Subcutaneous adipose tissue (tissue), 4 donors: Measurements from ENCODE around the gene EGFL7. TPM values are rescaled to one million over a fixed set of nuclear protein-coding genes. Genes with fewer than 3 reads are reported as not detected.

Source experiments
- total RNA-seq, 4 donors: library from RNA; depleted of rRNA; stranded (reverse); fragments of >200 nt; gene quantifications; one replicate each; pipeline ENCODE4 v1.1.0, GENCODE V29; 2016
- TF ChIP-seq, protein P1 (sequence below): fragments of 450-650 bp; IDR thresholded peaks from one replicate; pipeline ENCODE4 v1.5.1; 2016; ENCODE audit warnings: low read depth, mild to moderate bottlenecking, control low read depth, antibody characterized with exemption, moderate library complexity

Gene EGFL7
- total RNA-seq, 4 donors from 2014 or later: 47.6 to 161 (median 102) TPM

DNA sequence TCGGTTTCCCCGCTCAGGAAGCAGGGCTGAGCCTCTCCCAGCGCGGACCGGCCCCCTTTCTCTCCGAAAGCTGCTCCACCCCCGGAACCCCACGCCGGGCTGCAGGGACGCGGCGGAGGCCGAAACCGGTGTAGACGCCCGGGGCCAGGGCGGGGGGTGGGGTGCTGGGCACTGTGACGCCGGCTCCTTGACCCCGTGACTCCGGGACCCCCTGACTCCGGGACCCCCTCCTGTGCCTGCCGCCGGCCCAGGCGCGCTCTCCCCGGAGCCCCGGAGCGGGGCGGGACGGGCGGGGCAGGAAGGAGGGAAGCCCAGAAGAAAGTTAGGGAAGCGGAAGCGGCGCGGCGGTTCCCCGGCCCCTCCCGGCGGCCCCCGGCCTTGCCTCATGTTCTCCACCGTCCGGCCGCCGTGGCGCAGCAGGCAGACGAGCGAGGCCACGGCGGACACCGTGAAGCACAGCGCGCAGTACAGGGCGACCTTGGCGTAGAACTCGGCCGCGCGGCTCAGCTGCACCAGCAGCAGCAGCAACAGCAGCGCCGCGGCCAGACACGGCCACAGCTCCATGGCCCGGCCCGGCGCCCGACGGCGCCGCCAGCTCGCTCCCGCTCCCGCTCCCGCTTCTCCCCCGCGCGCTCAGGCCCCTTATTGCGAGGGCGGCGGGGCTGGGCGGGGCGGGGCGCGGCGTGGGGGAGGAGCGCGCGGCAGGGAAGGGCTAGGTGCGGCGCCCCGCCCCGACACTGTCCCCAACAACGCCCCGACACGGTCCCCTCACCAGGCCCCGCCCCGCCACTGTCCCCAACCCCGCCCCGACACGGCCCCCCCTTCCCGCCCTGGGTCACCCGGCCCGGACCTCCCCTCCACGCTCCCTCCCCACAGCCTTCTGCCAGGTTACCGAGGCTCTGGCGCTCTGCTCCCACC is 24.3 kb downstream of the EGFL7 start, which contains the start of gene AGPAT2:
Gene AGPAT2 (minus strand): TSS at position 664 of the 918 bp plus-strand sequence. CDS start 100 bp downstream, at position 564.
- TF ChIP-seq, protein P1, sequence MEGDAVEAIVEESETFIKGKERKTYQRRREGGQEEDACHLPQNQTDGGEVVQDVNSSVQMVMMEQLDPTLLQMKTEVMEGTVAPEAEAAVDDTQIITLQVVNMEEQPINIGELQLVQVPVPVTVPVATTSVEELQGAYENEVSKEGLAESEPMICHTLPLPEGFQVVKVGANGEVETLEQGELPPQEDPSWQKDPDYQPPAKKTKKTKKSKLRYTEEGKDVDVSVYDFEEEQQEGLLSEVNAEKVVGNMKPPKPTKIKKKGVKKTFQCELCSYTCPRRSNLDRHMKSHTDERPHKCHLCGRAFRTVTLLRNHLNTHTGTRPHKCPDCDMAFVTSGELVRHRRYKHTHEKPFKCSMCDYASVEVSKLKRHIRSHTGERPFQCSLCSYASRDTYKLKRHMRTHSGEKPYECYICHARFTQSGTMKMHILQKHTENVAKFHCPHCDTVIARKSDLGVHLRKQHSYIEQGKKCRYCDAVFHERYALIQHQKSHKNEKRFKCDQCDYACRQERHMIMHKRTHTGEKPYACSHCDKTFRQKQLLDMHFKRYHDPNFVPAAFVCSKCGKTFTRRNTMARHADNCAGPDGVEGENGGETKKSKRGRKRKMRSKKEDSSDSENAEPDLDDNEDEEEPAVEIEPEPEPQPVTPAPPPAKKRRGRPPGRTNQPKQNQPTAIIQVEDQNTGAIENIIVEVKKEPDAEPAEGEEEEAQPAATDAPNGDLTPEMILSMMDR: no peak

DNA sequence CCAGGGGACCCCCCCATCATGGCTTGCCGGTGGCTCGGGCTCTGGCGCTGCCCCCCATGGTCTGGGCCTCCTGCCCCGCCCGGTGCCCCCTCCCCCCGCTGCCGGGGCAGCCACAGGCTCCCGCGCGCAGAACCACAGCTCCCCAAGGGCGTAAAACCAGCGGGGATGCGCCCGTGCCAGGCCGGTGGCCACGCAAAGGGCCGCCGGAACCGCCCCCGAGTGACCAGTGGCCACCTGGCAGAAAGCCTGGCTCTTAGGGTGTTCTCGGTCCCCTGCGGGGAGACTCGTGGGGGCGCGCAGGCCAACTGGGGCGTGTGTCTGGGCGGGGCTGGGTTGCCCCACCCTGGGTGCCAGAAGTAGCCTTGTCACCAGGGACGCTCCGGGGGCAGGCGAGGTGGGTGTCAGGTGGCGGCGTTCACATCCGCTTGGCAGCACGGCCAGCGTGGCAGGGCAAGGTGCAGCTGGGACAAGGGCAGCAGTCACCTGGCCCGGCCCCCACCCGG is 25.1 kb downstream of the EGFL7 start:
- TF ChIP-seq, protein P1: no peak

DNA sequence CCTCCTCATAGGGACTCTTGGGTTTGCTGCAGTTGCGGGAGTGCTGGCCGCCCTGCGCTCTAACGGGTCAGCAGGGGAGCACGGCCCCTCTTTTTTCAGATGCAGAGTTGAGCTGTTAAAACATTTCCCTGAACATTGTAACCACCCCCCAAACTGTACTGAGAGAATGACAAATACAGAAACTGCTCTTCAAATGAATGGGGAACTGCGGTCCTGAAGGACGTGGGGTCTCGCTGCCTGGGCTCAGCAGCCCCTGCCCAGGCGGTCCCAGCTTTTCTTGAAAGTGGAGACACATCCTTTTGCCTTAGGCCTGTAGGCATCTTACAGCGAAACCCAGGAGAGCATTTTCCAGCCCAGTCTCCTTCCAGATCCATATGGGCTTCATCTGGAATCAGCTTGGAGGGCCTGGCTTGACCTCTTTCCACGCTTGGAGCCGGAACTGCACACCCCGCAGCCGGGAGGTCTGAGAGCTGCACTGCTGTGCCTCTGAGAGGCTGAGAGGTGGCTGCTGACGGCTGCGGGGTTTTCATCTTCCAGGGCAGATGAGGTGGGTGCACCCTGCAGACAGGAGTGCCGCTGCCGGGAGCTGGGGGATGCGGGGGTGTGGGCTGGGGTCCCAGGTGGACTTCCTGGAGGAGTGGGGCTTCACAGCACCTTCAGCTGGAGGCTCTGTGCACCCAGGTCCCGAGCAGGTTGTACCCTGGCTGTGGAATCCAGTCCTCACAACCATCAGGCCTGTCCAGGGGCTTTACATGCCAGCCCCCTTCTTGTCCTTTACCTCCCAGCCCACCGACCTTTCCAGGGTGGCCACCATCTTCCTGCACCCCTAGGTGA is 25.8 kb downstream of the EGFL7 start:
- TF ChIP-seq, protein P1: no peak

DNA sequence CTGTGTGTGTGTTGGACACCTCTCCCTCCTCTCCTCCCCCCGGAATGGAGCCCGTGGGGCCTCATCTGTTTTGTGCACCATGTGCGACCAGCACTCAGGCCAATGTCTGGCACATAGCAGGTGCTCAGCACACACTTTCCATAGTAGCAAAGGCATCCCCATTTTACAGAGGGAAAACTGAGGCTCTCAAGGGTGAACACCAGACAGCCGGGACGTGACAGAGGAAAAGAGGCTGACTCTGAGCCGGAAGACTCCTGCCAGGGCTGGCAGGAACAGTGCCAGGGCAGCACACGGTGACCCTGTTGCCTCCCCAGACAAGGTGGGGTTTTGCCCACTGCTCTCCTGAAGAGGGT is 26.4 kb downstream of the EGFL7 start:
- TF ChIP-seq, protein P1: no peak

DNA sequence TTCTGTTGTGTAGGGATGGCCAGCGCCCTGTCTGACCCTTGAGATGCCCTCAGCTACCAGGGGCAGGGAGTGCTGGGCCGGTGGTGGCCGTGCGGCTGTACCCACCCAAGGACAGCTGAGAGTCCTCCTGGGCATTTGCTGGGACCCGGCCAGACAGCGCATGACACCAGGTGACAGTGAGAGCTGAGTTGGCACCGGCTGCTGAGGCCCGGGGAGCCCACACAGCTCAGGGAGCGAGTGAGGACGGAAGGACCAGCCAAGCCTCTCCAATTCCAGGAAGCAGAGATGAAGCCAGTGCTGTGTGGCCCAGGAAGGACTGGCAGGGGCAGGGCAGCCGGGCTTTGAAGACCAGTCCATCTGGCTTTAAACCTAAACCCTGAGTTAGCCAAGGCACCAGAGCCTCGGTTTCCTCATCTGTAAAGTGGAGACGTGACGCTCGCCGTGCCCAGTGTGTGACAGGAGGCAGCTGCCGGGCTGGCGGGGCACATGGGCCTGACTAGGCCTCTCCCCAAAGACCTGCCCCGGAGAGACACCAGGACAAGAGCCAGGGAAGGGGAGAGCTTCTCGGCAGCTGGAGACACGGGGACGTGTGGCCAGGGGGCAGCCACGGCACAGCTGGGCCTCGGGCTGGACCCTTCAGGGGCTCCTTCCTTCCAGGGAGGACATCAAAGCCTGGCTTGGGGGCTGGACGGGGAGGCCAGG is 27.5 kb downstream of the EGFL7 start:
- TF ChIP-seq, protein P1: no peak

DNA sequence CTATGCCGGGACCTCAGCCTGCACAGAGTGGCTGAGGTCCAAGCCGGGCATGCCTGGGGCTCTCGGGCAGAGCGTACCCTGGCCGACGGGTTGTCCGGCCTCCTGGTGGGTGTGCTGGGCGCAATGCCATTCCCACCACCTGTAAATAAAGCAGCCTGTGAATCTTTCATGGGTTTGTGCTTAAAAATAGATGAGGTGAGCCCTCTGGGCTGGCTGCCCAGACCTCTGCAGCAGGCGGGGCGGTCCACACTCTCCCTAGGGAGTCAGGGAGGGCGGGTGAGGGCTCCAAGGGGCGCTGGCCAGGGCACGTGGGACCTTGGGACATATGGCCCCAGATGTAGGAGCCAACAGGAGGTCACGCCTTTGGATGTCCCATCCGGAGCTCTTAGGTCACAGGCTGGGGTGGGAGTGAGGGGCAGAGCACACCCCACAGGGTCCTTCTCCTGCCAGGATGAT is 28.1 kb downstream of the EGFL7 start:
- TF ChIP-seq, protein P1: no peak
